COLO829 (cell line): Measurements from ENCODE around the gene OTOGL.
A peak's percentile ranks its signal among the peaks of the same experiment; 100 is the strongest.
"Not testable (repeated sequence)": the region's sequence is repeated elsewhere in the genome, so short reads cannot be mapped to it uniquely, and the experiment has no call there.

Source experiments
- DNase-seq: peaks from one replicate; pipeline ENCODE4 v3.0.0; 2012; ENCODE audit warnings: low spot score

Gene OTOGL

GRCh38 chr12:80273144-80273543, 173.8 kb downstream of the OTOGL start:
- DNase-seq: no peak

GRCh38 chr12:80277732-80278131, 178.4 kb downstream of the OTOGL start:
- DNase-seq: no peak

GRCh38 chr12:80282226-80282625, 182.9 kb downstream of the OTOGL start:
- no peak for DNase-seq

GRCh38 chr12:80282761-80283160, 183.4 kb downstream of the OTOGL start:
- no peak for DNase-seq

- no peak for DNase-seq
Measured at GRCh38 chr12:80291108-80291754, 191.9 kb downstream of the OTOGL start.

GRCh38 chr12:80293347-80293746, 194.0 kb downstream of the OTOGL start:
- no peak for DNase-seq

GRCh38 chr12:80293759-80294158, 194.4 kb downstream of the OTOGL start:
- no peak for DNase-seq

- no peak for DNase-seq
Measured at GRCh38 chr12:80299219-80299618, 199.9 kb downstream of the OTOGL start.

GRCh38 chr12:80299976-80300375, 200.6 kb downstream of the OTOGL start:
- no peak for DNase-seq

GRCh38 chr12:80307436-80307835, 208.1 kb downstream of the OTOGL start:
- DNase-seq: not testable (repeated sequence)

GRCh38 chr12:80313209-80313608, 213.9 kb downstream of the OTOGL start:
- DNase-seq: peak; percentile 6

- no peak for DNase-seq
Measured at GRCh38 chr12:80314741-80315140, 215.4 kb downstream of the OTOGL start.

- DNase-seq: no peak
Measured at GRCh38 chr12:80316222-80316621, 216.9 kb downstream of the OTOGL start.

- no peak for DNase-seq
Measured at GRCh38 chr12:80317307-80317706, 218.0 kb downstream of the OTOGL start.

- DNase-seq: no peak
Measured at GRCh38 chr12:80317899-80318298, 218.6 kb downstream of the OTOGL start.

GRCh38 chr12:80320121-80320678, 220.9 kb downstream of the OTOGL start:
- DNase-seq: no peak

GRCh38 chr12:80321653-80322052, 222.3 kb downstream of the OTOGL start:
- DNase-seq: no peak

- DNase-seq: peak; percentile 53
Measured at GRCh38 chr12:80325167-80325959, 226.0 kb downstream of the OTOGL start.

GRCh38 chr12:80332827-80333226, 233.5 kb downstream of the OTOGL start:
- no peak for DNase-seq

- peak; percentile 84 for DNase-seq
Measured at GRCh38 chr12:80352474-80352873, 253.1 kb downstream of the OTOGL start.

- DNase-seq: peak; percentile 20
Measured at GRCh38 chr12:80353254-80353653, 253.9 kb downstream of the OTOGL start.

- DNase-seq: no peak
Measured at GRCh38 chr12:80356097-80356496, 256.8 kb downstream of the OTOGL start.

GRCh38 chr12:80359703-80360102, 260.4 kb downstream of the OTOGL start:
- DNase-seq: no peak
